ENCODE data around the gene CDKN2B-AS1. TPM values are rescaled to one million over a fixed set of nuclear protein-coding genes. Genes with fewer than 3 reads are reported as not detected.

Gene CDKN2B-AS1
- total and polyA plus RNA-seq, 2 experiments from 2014 or later: not detected

GRCh38 chr9:21984101-21984500 lies 10.5 kb upstream of the CDKN2B-AS1 start:
- H3K27ac ChIP-seq: no peak overlapping the region
- no peaks in the 10 kb centered on the region for H3K9me3 ChIP-seq (ENCODE audit: low read depth)
- peaks cover 98% of the 10 kb centered on the region for H3K27me3 ChIP-seq
- H3K4me1 ChIP-seq (ENCODE audit: low read depth): no peaks in the 10 kb centered on the region
- no peak for TF ChIP-seq CTCF (IDR thresholded peaks at IDR 0.05; ENCODE audit: low read depth, low read length)
- no peak for DNase-seq (ENCODE audit: low read depth in 1 of 2, low spot score in 1 of 2)
- H3K4me3 ChIP-seq: no peak overlapping the region
- H3K36me3 ChIP-seq: no peaks in the 10 kb centered on the region

GRCh38 chr9:21985964-21986667 lies 8.5 kb upstream of the CDKN2B-AS1 start:
- Histone ChIP-seq H3K36me3 (no peaks in the 10 kb centered on the region), H3K27me3 (peaks cover 100% of the 10 kb centered on the region), H3K9me3 (ENCODE audit: low read depth) (no peaks in the 10 kb centered on the region), H3K4me1 (ENCODE audit: low read depth) (no peaks in the 10 kb centered on the region), H3K4me3 (no peak overlapping the region), H3K27ac (no peak overlapping the region)
- DNase-seq (ENCODE audit: low read depth in 1 of 2, low spot score in 1 of 2): no peak
- no peak for TF ChIP-seq CTCF (IDR thresholded peaks at IDR 0.05; ENCODE audit: low read depth, low read length)

- H3K4me1 ChIP-seq (ENCODE audit: low read depth): no peaks in the 10 kb centered on the region
- no peak overlapping the region for H3K4me3 ChIP-seq
- peaks cover 100% of the 10 kb centered on the region for H3K27me3 ChIP-seq
- H3K36me3 ChIP-seq: no peaks in the 10 kb centered on the region
- no peaks in the 10 kb centered on the region for H3K9me3 ChIP-seq (ENCODE audit: low read depth)
- no peak for DNase-seq (ENCODE audit: low read depth in 1 of 2, low spot score in 1 of 2)
- no peak for TF ChIP-seq CTCF (IDR thresholded peaks at IDR 0.05; ENCODE audit: low read depth, low read length)
- H3K27ac ChIP-seq: no peak overlapping the region
These were observed 6.3 kb upstream of the CDKN2B-AS1 start for GRCh38 chr9:21988056-21988990.

GRCh38 chr9:21989440-21990189 lies 5.0 kb upstream of the CDKN2B-AS1 start:
- H3K36me3 ChIP-seq: no peaks in the 10 kb centered on the region
- no peak for DNase-seq (ENCODE audit: low read depth in 1 of 2, low spot score in 1 of 2)
- H3K4me3 ChIP-seq: no peak overlapping the region
- no peak overlapping the region for H3K27ac ChIP-seq
- no peaks in the 10 kb centered on the region for H3K9me3 ChIP-seq (ENCODE audit: low read depth)
- peaks cover 100% of the 10 kb centered on the region for H3K27me3 ChIP-seq
- no peaks in the 10 kb centered on the region for H3K4me1 ChIP-seq (ENCODE audit: low read depth)
- TF ChIP-seq CTCF (IDR thresholded peaks at IDR 0.05; ENCODE audit: low read depth, low read length): no peak
